B cell (primary cell): ENCODE measurements around the gene AXDND1.

Source experiments
- CTCF ChIP-seq: fragments of 200-600 bp; IDR thresholded peaks from one replicate; pipeline ENCODE4 v1.8.0; 2022; ENCODE audit warnings: antibody characterized with exemption, mild to moderate bottlenecking
- EZH2 ChIP-seq: IDR thresholded peaks from 2 replicates; pipeline ENCODE4 v1.6.1; 2012; ENCODE audit warnings: borderline replicate concordance, low read depth, mild to moderate bottlenecking, moderate library complexity, low read length; ENCODE audit not compliant: insufficient read depth, poor library complexity, severe bottlenecking

- TF ChIP-seq CTCF (no peak), EZH2 (no peak)
Observed at GRCh38 chr1:179541774-179542173, 176.0 kb downstream of the AXDND1 start.
